ENCODE measurements around the gene ADISSP.
"Not testable (repeated sequence)": the region's sequence is repeated elsewhere in the genome, so short reads cannot be mapped to it uniquely, and the experiment has no call there.

The ADISSP gene

GRCh38 chr20:3797226-3797545, 29.6 kb upstream of the ADISSP start:
- Histone ChIP-seq H3K36me3 (ENCODE audit: control insufficient read depth in 1 of 2, insufficient read depth in 2 of 2, low read length in 2 of 2) (peaks cover 9 to 25% of the 10 kb centered on the region in 2 donors), H3K4me1 (ENCODE audit: control insufficient read depth in 1 of 2, insufficient read depth in 2 of 2, low read length in 2 of 2) (peaks cover 20 to 49% of the 10 kb centered on the region in 2 donors), H3K4me3 (ENCODE audit: low read depth in 1 of 2, low read length in 2 of 2) (peak overlapping the region; percentile 51 to 76), H3K27ac (ENCODE audit: low read length) (peak overlapping the region; percentile 86), H3K9me3 (ENCODE audit: control insufficient read depth in 1 of 2, low read length in 2 of 2) (no peaks in the 10 kb centered on the region), H3K27me3 (ENCODE audit: low read depth, low read length) (no peaks in the 10 kb centered on the region)

GRCh38 chr20:3796477-3797225, 29.1 kb upstream of the ADISSP start:
- Histone ChIP-seq H3K27me3 (ENCODE audit: low read depth, low read length) (no peaks in the 10 kb centered on the region), H3K27ac (ENCODE audit: low read length) (peak overlapping the region; percentile 86), H3K4me3 (ENCODE audit: low read depth in 1 of 2, low read length in 2 of 2) (peak overlapping the region; percentile 51 to 76), H3K4me1 (ENCODE audit: control insufficient read depth in 1 of 2, insufficient read depth in 2 of 2, low read length in 2 of 2) (peaks cover 20 to 49% of the 10 kb centered on the region in 2 donors), H3K9me3 (ENCODE audit: control insufficient read depth in 1 of 2, low read length in 2 of 2) (no peaks in the 10 kb centered on the region), H3K36me3 (ENCODE audit: control insufficient read depth in 1 of 2, insufficient read depth in 2 of 2, low read length in 2 of 2) (peaks cover 6 to 19% of the 10 kb centered on the region in 2 donors)

- Histone ChIP-seq H3K27me3 (ENCODE audit: low read depth, low read length) (no peaks in the 10 kb centered on the region), H3K4me3 (ENCODE audit: low read depth in 1 of 2, low read length in 2 of 2) (peak within 1 kb of the TSS; percentile 76 to 83), H3K27ac (ENCODE audit: low read length) (peak within 1 kb of the TSS; percentile 96), H3K36me3 (ENCODE audit: control insufficient read depth in 1 of 2, insufficient read depth in 2 of 2, low read length in 2 of 2) (peaks cover 0 to 11% of the 10 kb centered on the region in 2 donors), H3K9me3 (ENCODE audit: control insufficient read depth in 1 of 2, low read length in 2 of 2) (no peaks in the 10 kb centered on the region), H3K4me1 (ENCODE audit: control insufficient read depth in 1 of 2, insufficient read depth in 2 of 2, low read length in 2 of 2) (peaks cover 20 to 49% of the 10 kb centered on the region in 2 donors)
Measured at GRCh38 chr20:3795511-3796468, 28.2 kb upstream of the ADISSP start, which contains the start of gene CDC25B. Gene CDC25B (plus strand): TSS chr20:3796310. CDS start chr20:3796532, 222 bp downstream.

DNA sequence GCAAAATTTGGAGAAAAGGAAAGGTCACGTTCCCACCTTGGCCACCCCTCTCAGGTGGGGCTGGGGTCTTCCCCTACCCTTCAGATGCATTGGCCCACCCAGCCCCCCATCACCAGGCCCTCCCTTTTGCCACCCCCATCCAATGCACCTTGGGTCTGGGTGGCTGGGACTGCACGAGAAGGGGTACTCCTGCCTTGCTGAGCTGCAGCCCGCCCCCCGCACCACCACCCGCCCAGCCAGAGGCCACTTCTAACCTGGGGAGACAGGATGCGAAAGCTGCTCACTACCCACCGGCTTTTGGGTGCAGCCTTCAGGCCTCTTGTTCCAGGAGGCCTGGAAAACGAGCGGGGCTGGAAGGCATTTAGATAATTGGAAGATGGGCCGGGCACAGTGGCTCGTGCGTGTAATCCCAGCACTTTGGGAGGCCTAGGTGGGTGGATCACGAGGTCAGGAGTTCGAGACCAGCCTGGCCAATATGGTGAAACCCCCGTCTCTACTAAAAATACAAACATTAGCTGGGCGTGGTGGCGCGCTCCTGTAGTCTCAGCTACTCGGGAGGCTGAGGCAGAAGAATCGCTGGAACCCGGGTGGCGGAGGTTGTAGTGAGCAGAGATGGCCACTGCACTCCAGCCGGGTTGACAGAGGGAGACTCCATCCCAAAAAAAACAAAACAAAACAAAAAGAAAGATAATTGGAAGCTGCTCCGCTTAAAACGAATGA, 27.3 kb upstream of the ADISSP start:
- H3K9me3 ChIP-seq (ENCODE audit: control insufficient read depth in 1 of 2, low read length in 2 of 2): no peaks in the 10 kb centered on the region
- H3K4me1 ChIP-seq (ENCODE audit: control insufficient read depth in 1 of 2, insufficient read depth in 2 of 2, low read length in 2 of 2): peaks cover 20 to 42% of the 10 kb centered on the region in 2 donors
- peak overlapping the region; percentile 76 to 83 for H3K4me3 ChIP-seq (ENCODE audit: low read depth in 1 of 2, low read length in 2 of 2)
- peak overlapping the region; percentile 96 for H3K27ac ChIP-seq (ENCODE audit: low read length)
- H3K36me3 ChIP-seq (ENCODE audit: control insufficient read depth in 1 of 2, insufficient read depth in 2 of 2, low read length in 2 of 2): peaks cover 0 to 3% of the 10 kb centered on the region in 2 donors
- H3K27me3 ChIP-seq (ENCODE audit: low read depth, low read length): no peaks in the 10 kb centered on the region

- not testable (repeated sequence) for H3K4me3 ChIP-seq (ENCODE audit: low read depth in 1 of 2, low read length in 2 of 2); H3K27me3 ChIP-seq (ENCODE audit: low read depth, low read length); H3K9me3 ChIP-seq (ENCODE audit: control insufficient read depth in 1 of 2, low read length in 2 of 2); H3K36me3 ChIP-seq (ENCODE audit: control insufficient read depth in 1 of 2, insufficient read depth in 2 of 2, low read length in 2 of 2); H3K27ac ChIP-seq (ENCODE audit: low read length)
- H3K4me1 ChIP-seq (ENCODE audit: control insufficient read depth in 1 of 2, insufficient read depth in 2 of 2, low read length in 2 of 2): peaks cover 20 to 35% of the 10 kb centered on the region in 2 donors
Measured at GRCh38 chr20:3794168-3794567, 26.6 kb upstream of the ADISSP start.

- not testable (repeated sequence) for H3K27me3 ChIP-seq (ENCODE audit: low read depth, low read length); H3K36me3 ChIP-seq (ENCODE audit: control insufficient read depth in 1 of 2, insufficient read depth in 2 of 2, low read length in 2 of 2); H3K4me3 ChIP-seq (ENCODE audit: low read depth in 1 of 2, low read length in 2 of 2); H3K9me3 ChIP-seq (ENCODE audit: control insufficient read depth in 1 of 2, low read length in 2 of 2); H3K27ac ChIP-seq (ENCODE audit: low read length)
- H3K4me1 ChIP-seq (ENCODE audit: control insufficient read depth in 1 of 2, insufficient read depth in 2 of 2, low read length in 2 of 2): peaks cover 11 to 25% of the 10 kb centered on the region in 2 donors
Measured at GRCh38 chr20:3789201-3789600, 21.6 kb upstream of the ADISSP start.

- Histone ChIP-seq H3K27ac (ENCODE audit: low read length) (no peak overlapping the region), H3K27me3 (ENCODE audit: low read depth, low read length) (no peaks in the 10 kb centered on the region), H3K4me1 (ENCODE audit: control insufficient read depth in 1 of 2, insufficient read depth in 2 of 2, low read length in 2 of 2) (peaks cover 11 to 30% of the 10 kb centered on the region in 2 donors), H3K36me3 (ENCODE audit: control insufficient read depth in 1 of 2, insufficient read depth in 2 of 2, low read length in 2 of 2) (no peaks in the 10 kb centered on the region), H3K4me3 (ENCODE audit: low read depth in 1 of 2, low read length in 2 of 2) (no peak overlapping the region), H3K9me3 (ENCODE audit: control insufficient read depth in 1 of 2, low read length in 2 of 2) (no peaks in the 10 kb centered on the region)
Measured at GRCh38 chr20:3788685-3789155, 21.2 kb upstream of the ADISSP start.

DNA sequence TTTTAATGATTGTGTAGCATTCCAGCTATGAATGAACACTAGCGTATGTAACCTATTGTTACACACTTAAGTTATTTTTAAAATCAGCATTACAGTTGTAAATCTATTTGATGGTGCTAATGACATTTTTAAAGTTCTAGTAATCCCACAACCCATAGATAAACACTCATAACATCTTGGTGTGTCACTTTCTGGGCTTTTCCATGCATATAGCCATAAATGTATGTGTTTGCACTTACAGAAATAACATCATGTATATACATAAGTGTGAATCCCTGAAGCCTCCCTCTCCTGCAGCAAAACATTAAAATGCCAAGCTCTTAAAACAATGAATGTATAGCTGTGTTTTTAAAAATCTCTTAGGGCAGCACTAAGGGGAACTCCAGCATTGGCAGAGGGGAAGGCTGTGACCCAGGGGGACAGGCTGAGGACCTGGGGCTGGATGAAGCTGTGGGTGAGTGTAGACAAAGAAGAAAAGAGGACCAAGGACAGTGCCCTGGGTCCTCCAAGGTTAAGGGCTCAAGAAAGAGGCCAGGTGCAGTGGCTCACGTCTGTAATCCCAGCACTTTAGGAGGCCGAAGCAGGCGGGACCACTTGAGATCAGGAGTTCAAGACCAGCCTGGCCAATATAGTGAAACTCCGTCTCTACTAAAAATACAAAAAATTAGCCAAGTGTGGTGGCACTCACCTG, 19.9 kb upstream of the ADISSP start:
- no peaks in the 10 kb centered on the region for H3K27me3 ChIP-seq (ENCODE audit: low read depth, low read length)
- peaks cover 11 to 35% of the 10 kb centered on the region in 2 donors for H3K4me1 ChIP-seq (ENCODE audit: control insufficient read depth in 1 of 2, insufficient read depth in 2 of 2, low read length in 2 of 2)
- no peak overlapping the region for H3K27ac ChIP-seq (ENCODE audit: low read length)
- peak overlapping the region in 1 of 2 donors; percentile 34 for H3K4me3 ChIP-seq (ENCODE audit: low read depth in 1 of 2, low read length in 2 of 2)
- H3K9me3 ChIP-seq (ENCODE audit: control insufficient read depth in 1 of 2, low read length in 2 of 2): no peaks in the 10 kb centered on the region
- H3K36me3 ChIP-seq (ENCODE audit: control insufficient read depth in 1 of 2, insufficient read depth in 2 of 2, low read length in 2 of 2): no peaks in the 10 kb centered on the region

- Histone ChIP-seq H3K9me3 (ENCODE audit: control insufficient read depth in 1 of 2, low read length in 2 of 2) (no peaks in the 10 kb centered on the region), H3K27me3 (ENCODE audit: low read depth, low read length) (no peaks in the 10 kb centered on the region), H3K4me3 (ENCODE audit: low read depth in 1 of 2, low read length in 2 of 2) (peak within 1 kb of the TSS; percentile 70 to 73), H3K27ac (ENCODE audit: low read length) (no peak within 1 kb of the TSS), H3K4me1 (ENCODE audit: control insufficient read depth in 1 of 2, insufficient read depth in 2 of 2, low read length in 2 of 2) (peaks cover 11 to 35% of the 10 kb centered on the region in 2 donors), H3K36me3 (ENCODE audit: control insufficient read depth in 1 of 2, insufficient read depth in 2 of 2, low read length in 2 of 2) (no peaks in the 10 kb centered on the region)
Measured at GRCh38 chr20:3786665-3787323, 19.2 kb upstream of the ADISSP start, which contains the start of gene CENPB. Gene CENPB (minus strand): TSS chr20:3786740. CDS start chr20:3786483, 257 bp downstream.

- H3K36me3 ChIP-seq (ENCODE audit: control insufficient read depth in 1 of 2, insufficient read depth in 2 of 2, low read length in 2 of 2): no peaks in the 10 kb centered on the region
- no peaks in the 10 kb centered on the region for H3K27me3 ChIP-seq (ENCODE audit: low read depth, low read length)
- H3K4me1 ChIP-seq (ENCODE audit: control insufficient read depth in 1 of 2, insufficient read depth in 2 of 2, low read length in 2 of 2): peaks cover 11 to 36% of the 10 kb centered on the region in 2 donors
- no peak overlapping the region for H3K27ac ChIP-seq (ENCODE audit: low read length)
- H3K4me3 ChIP-seq (ENCODE audit: low read depth in 1 of 2, low read length in 2 of 2): peak overlapping the region; percentile 70 to 73
- H3K9me3 ChIP-seq (ENCODE audit: control insufficient read depth in 1 of 2, low read length in 2 of 2): no peaks in the 10 kb centered on the region
Measured at GRCh38 chr20:3786126-3786484, 18.6 kb upstream of the ADISSP start.
